HUDEP-2 (cell line): Measurements from ENCODE around the gene TTC23.

Source experiments
- DNase-seq, 76 experiments: peaks; one replicate each; lab custom pipeline; 2025; ENCODE audit not compliant: unreplicated experiment in 76 of 76; lab: John Stamatoyannopoulos, UW

The TTC23 gene, protein sequence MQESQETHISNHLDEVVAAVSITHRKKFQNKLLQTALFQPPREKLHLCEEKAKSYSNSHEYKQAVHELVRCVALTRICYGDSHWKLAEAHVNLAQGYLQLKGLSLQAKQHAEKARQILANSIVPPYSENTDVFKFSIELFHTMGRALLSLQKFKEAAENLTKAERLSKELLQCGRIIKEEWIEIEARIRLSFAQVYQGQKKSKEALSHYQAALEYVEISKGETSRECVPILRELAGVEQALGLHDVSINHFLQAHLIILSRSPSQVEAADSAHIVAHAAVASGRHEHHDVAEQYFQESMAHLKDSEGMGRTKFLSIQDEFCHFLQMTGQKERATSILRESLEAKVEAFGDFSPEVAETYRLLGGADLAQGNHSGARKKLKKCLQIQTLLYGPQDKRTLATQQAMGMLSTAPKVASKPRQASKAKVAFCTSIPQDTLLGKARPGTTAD

GRCh38 chr15:99249270-99249841 lies at the start of gene TTC23:
TTC23 (minus strand) TSS chr15:99249581; CDS start chr15:99228712, 20,869 bp downstream.
- no peak for DNase-seq

- no peak for DNase-seq
Measured at GRCh38 chr15:99296386-99296785, 47.0 kb upstream of the TTC23 start.

DNA sequence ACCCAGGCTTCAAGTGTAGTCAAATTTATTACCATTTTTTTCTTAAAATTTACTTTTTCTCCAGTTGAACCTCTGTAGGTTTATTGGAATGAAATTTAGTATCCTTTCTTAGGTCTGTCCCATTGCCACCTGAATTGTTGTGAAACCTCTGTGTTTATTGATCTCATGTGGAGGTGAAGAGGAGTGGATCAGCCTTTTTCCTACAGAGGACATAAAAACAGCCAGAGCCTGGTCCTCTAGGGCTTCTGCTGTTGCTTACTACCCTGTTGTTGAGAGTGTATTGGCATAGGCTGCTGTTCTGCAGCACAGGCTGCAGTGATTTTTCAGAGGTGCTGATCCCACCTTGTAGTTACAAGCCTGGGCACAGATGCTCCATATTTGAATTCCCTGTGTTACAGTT lies 46.5 kb upstream of the TTC23 start:
- DNase-seq = no peak

DNA sequence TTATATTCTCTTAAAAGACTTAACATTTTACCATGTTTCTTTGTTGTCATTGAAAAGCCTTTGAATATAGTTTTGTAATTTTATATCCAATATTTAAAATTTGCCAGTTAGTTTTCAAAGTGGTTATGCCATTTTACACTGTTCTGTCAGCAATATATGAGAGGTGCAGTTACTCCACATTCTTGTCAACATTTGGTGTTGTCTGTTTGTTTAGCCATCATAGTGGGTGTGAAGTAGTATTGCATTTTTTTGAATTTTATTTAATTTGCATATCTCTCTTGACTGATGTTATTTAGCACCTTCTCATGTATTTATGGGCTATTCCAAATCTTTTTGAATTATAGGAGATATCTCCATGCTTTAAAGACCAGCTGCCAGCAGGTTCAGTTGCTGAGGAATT lies 42.3 kb upstream of the TTC23 start:
- no peak for DNase-seq

DNA sequence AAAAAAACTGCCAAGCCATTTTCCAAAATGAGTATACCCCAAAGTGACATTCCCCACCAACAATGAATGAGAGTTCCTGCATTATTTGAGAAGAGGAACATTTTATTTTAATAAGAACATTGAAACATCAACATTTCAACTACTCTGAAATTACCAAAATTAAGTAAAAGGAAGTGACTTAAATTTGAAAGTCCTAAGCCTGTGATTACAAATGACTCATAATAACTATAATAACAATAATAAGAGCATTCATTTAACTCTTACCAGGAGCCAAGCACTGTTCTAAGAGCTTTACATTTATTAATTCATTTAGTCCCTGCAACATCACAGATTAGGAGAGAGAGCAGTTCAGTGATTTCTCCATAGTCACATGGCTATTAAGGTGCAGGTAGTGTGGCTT lies 34.3 kb upstream of the TTC23 start:
- DNase-seq = no peak

DNA sequence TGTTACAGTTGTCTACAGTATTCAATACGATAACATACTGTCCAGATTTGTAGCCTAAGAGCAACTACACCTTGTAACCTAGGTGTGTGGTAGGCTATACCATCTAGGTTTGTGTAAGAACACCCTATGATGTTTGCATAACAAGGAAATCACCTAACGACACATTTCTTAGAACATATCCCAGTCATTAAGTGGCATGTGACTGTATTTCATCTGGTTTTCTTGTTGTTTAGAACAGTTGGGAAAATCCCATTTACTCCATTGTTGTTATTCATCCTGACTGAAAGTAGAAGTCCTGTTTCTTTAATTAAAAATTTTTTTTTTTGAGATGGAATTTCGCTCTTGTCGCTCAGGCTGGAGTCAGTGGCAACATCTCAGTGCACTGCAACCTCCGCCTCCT lies 33.2 kb upstream of the TTC23 start:
- DNase-seq = no peak

DNA sequence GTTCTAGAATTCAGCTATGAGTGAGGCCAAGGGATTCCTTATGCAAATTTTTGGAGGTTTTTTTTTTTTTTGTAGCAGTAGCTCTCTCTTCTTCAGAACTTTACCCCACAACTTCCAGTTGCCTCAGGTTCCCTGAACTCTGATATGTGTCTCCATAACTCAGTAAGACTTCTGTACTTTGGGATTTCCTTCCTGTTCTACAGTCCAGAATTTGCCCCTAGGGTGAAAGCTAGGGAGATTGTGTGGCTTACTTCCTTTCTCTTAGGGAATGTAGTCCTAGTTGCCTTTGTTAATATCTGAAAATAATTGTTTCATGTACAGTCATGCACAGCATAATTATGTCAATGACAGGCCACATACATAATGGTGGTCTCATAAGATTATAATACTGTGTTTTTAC lies 32.7 kb upstream of the TTC23 start:
- DNase-seq = no peak

GRCh38 chr15:99279827-99280226 lies 30.4 kb upstream of the TTC23 start:
- no peak for DNase-seq

DNA sequence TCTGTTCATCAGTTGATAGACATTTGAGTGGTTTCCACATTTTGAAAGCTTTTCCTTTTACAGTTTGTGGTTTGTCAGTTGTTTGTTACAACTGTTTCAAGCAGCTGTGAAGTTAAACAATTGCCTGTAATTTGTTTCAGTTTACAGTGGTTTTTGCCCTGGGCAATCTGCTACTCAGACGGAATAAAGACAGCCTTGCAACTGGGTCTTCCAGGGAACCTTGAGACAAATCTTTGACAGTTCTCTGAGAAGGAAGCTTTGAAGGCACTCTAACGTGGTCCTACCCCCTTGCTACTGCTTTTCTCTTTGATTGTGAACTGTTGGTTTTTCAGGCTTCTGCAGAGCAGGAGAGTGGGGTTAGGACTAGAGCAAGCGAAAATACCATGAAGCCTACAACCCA lies 29.9 kb upstream of the TTC23 start:
- no peak for DNase-seq

GRCh38 chr15:99275525-99276128 lies 26.2 kb upstream of the TTC23 start:
- DNase-seq = no peak

GRCh38 chr15:99275061-99275460 lies 25.7 kb upstream of the TTC23 start:
- no peak for DNase-seq

GRCh38 chr15:99273801-99274200 lies 24.4 kb upstream of the TTC23 start:
- DNase-seq = no peak

GRCh38 chr15:99268431-99268830 lies 19.1 kb upstream of the TTC23 start:
- DNase-seq = no peak

DNA sequence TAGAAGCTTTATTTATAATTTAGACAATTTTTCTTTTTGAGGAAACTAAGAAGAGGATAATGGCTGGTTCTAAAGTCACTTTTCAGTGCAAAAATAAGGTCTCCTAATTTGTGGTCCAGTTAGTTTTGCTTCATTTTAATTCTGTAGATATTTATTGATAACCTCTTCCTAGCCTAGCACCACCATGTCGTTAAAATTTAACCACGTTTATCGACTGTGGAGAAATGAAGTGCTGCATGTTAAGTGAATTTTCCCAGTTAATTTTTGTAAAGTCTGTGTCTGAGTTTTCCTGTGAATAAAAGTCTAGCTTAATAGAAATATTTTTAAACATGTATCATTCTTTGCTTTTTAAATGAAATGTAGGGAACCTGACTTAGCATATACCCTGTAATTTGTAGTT lies 18.6 kb upstream of the TTC23 start:
- DNase-seq = no peak

DNA sequence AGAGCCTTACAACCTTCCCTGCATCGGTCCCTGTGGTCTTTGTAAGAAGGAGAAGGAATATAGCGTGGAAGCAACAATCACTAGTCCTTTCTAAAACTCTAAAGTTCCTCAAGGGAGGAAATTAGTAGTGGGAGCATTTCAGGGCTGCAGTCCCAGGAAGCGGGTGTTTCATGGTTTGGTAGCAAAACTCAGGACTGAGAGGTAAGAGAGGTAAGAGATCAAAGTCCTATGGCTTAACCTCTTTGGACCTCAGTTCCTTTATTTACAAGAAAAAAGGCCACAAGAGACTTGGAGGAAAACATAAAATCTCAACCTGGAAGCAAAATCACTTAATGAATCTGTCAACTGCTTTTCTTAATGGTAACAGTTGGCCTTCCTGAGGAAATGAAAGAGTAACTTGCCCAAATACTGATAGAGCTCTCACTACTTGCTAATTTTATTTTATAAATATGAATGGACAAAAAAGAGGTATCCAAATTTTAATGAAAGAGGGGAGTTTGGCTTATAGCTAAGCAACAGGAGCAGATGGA lies 16.2 kb upstream of the TTC23 start:
- no peak for DNase-seq

DNA sequence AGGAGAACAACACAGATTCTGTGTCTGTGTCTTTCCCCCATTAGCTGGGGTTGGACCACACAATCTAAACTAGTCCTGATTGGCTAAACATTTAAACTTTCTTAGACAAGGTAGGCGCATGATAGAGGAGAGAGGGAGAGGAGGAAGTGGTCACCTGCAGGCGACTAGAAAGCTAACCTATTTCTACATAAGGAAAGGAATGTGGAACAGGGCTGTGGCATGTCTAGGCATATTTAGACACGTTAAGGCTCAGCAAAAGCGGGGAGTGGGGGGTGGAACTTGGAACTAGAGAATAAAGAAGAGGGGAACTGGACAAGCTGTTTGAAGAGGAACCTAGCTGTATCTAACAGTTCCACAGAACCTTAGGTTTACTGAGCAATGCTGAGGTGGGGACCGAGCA lies 14.7 kb upstream of the TTC23 start:
- no peak for DNase-seq

GRCh38 chr15:99257107-99257750 lies 7.8 kb upstream of the TTC23 start:
- no peak for DNase-seq

DNA sequence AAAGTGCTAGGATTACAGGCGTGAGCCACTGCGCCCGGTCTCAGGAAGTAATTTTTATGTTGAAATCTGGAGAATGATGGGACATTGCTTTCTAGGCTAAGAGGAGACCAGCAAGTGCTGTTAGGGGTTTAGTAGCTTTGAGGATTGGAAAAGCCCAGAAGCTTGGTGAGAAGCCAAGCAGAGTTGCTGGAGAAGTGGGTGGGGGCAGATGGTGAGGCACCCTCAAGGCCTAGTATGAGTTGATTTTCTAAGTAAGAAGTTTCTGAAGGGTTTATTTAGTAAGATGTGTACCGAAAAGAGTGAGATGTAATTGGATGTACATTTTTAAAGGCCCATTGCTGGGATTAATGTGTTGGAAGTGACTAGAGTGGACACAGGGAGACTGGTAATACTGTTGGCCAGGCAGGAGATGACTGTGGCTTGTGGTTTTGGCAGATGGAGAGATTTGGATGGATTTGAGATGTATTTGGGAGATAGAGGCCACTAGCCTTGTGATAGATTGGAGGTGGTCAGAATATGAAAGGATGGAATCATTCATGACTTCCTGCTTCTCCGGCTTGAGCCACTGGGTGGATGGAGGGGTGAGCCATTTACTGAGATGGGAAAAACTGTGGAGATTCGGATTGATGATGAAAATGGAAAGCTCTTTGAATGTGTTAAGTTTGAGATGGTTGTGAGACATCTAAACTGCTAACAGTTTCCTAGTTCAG lies 4.2 kb upstream of the TTC23 start:
- DNase-seq = no peak

DNA sequence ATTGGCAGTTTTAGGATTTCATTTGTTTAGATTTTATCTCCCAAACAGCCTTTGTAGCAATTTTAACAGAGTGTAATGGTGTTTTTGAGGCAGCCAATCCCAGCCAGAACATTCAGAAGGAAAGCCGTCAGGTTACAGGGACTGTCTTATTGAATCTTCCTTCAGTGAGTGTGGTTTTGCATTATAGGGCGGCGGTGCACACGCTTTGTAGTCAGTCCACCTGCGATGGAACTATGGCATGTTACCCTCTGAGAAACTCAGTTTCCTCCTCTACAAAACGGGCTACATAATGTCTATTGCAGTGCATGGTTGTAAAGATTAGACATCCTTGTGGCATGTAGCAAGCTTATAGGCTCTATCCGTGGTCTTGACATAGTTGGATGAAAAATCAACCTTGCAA lies 2.9 kb upstream of the TTC23 start:
- no peak for DNase-seq
